Measurements from ENCODE around the gene C4B.
"Not testable (repeated sequence)": the region's sequence is repeated elsewhere in the genome, so short reads cannot be mapped to it uniquely, and the experiment has no call there.

DNA sequence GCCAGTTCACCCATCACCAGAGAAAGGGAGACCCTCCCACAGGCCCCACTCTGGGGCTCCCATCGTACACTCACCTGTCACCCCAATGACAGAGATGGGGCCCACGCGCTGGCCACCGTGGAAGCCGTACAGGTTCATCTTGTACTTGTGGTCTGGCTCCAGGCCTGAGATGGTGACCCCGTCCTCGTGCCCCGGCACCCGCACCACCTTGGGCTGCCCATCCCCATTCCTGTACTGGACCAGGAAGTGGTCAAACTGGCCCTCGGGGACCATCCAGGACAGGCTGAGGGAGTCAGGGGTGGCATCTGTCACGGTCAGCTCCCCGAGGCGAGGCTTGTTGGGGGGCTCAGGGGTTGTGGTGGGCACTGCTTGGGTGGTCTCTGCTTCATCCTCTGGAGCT lies 38.7 kb downstream of the C4B start:
- TF ChIP-seq, protein P1, sequence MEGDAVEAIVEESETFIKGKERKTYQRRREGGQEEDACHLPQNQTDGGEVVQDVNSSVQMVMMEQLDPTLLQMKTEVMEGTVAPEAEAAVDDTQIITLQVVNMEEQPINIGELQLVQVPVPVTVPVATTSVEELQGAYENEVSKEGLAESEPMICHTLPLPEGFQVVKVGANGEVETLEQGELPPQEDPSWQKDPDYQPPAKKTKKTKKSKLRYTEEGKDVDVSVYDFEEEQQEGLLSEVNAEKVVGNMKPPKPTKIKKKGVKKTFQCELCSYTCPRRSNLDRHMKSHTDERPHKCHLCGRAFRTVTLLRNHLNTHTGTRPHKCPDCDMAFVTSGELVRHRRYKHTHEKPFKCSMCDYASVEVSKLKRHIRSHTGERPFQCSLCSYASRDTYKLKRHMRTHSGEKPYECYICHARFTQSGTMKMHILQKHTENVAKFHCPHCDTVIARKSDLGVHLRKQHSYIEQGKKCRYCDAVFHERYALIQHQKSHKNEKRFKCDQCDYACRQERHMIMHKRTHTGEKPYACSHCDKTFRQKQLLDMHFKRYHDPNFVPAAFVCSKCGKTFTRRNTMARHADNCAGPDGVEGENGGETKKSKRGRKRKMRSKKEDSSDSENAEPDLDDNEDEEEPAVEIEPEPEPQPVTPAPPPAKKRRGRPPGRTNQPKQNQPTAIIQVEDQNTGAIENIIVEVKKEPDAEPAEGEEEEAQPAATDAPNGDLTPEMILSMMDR (IDR thresholded peaks at IDR 0.05; ENCODE audit: insufficient read depth, low read depth, low read length) = not testable (repeated sequence)
- not testable (repeated sequence) for TF ChIP-seq EZH2 (IDR thresholded peaks at IDR 0.05; ENCODE audit: insufficient read depth, low read length)

Measured in astrocyte (in vitro differentiated cells and primary cell).